GM21786 (cell line): Measurements from ENCODE around the gene PACSIN1.

Experiments used
- ATAC-seq: cut with Tn5 transposase; IDR thresholded peaks from one replicate; pipeline ENCODE4 v1.9.1; 2021; ENCODE audit not compliant: unreplicated experiment

Gene PACSIN1

GRCh38 chr6:34543421-34543820 is 77.5 kb downstream of the PACSIN1 start:
- no peak for ATAC-seq

- ATAC-seq: no peak
Measured at GRCh38 chr6:34544052-34544604, 78.3 kb downstream of the PACSIN1 start.

- no peak for ATAC-seq
Measured at GRCh38 chr6:34544776-34545471, 79.0 kb downstream of the PACSIN1 start.

DNA sequence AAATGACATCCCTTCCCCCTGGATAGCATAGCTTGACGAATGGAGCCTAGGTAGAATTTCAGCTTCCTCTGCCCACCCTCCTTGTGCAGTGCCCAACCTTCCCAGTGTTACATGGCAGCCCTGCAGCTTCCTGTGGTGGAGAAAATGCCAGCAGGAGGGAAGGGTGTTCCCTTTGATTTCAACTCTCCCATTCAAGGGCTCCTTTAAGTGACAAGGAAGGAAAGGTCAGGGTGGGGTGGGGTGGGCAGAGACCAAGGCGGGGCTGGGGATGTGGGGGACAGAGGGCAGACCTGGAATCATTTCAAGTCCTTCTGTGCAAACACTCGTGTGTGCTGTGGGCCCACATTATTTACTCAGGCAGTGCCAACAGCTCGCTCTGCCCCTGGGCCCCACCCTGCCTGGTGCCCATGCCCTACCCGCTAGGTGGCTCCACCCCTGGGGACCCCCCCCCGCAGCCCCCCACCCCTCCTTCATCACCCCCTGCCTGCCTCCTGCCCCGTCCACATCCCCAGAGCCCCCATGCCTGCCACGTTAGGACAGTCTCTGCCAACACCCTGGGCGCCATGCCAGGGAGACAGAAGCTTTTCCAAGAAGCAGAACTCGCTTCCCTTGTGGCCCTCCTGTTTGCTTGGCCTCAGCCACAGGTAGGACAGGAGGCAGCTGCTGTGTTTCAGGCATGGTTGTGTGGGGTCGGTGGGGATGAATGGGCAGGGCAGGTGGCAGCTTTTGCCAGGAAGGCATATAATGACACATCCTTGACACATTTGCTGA is 80.9 kb downstream of the PACSIN1 start:
- ATAC-seq: no peak

DNA sequence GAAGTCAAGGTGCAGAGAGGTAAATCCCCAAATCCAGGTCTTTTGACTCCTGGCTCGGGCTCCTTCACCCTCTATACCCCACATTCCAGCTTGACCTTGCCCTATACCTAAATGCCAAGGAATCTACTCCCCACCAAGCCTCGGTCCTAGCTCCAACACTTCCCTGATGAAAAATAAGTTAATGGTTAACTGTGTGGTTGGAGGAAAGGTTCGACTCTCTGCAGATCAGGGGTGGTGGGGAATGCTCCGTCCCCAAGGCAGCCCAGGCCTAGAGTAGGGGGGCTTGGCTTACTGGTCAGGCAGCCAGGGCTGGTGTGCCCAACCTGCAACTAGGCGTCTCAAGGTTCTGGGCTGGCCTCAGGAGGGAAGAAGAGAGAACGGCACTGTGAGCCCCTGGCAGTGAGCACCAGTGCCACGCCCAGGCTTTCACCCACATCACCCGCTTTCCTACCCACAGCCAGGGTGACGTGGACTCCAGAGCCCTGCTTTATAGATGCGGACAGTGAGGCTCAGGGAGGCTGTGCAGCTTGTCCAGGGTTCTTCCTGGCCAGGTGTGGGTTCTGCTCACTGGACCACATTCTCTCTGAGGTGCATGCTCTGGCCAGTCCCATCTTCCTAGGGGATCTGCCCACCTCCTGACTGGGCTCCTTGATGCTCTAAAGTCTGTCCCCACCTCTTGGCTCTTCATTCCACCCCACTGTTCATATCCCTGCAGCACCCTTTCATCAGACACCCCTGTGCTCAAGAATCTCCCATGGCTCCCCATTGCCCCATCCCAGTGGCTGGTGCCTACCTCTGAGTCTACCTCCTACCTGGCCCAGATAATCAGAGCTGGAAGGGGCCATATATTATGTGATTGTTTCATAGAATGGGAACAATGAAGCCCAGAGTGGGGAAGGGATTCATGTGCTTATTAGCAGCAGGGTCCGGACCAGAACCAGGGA is 82.1 kb downstream of the PACSIN1 start:
- no peak for ATAC-seq

GRCh38 chr6:34549026-34549803 is 83.3 kb downstream of the PACSIN1 start:
- ATAC-seq: no peak

GRCh38 chr6:34549804-34550202 is 83.9 kb downstream of the PACSIN1 start:
- ATAC-seq: no peak

DNA sequence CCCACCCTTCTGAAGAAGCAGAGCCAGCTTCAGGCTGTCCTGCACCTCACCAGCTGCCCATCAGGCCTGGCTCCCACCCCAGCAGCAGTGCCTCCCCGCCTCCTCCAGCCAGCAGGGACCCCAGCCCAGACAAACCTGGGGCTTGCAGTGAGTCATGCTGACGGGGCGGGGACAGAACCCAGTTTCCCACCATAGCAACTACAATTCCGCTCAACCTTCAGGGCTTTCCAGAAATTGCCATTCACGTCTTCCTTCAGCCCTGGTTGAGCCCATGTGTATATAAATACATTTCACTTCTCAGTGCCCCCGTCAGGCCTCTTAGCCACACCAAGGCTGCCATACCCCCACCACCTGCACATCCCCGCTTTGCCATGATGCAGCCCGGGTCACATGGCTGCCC is 85.8 kb downstream of the PACSIN1 start:
- ATAC-seq: no peak

- ATAC-seq: no peak
Measured at GRCh38 chr6:34552620-34553019, 86.7 kb downstream of the PACSIN1 start.

DNA sequence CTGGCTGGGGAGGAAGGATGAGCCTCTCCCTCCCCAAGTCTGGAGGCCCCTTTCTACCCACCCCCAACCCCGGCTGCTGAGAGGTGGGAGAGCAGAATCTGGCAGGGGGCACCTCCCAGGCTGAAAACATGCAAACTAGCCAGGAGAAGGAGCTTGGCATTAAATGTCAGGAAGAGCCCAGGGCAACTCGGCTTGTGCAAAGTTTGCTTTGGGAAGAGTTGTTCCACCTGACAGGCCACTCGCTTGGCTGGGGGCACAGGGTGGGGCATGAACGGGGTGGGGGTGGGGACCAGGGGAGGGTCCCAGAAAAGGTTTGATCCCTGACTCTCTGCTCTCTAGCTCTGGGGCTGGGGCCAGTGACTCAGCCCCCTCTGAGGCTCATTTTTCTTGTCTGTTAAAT is 87.3 kb downstream of the PACSIN1 start:
- ATAC-seq: no peak

DNA sequence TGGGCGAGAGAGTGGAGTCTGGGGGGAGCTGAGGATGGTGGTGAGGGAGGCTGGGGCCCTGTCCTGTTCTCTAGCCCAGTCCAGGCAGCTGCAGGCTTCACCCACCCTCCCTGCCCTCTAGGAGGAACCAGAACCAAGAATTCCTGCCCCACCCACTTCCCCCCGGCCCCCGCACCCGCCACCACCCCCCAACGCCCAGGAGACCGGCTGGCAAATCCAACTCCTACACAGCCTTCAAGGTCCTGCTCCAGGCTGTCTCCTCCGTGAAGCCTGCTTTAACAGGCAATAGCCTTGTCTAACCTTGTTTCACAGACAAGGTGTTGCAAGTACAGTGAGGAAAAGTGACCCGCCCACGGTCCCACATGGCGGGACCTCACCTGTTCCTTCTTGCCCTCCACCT is 87.9 kb downstream of the PACSIN1 start:
- no peak for ATAC-seq

DNA sequence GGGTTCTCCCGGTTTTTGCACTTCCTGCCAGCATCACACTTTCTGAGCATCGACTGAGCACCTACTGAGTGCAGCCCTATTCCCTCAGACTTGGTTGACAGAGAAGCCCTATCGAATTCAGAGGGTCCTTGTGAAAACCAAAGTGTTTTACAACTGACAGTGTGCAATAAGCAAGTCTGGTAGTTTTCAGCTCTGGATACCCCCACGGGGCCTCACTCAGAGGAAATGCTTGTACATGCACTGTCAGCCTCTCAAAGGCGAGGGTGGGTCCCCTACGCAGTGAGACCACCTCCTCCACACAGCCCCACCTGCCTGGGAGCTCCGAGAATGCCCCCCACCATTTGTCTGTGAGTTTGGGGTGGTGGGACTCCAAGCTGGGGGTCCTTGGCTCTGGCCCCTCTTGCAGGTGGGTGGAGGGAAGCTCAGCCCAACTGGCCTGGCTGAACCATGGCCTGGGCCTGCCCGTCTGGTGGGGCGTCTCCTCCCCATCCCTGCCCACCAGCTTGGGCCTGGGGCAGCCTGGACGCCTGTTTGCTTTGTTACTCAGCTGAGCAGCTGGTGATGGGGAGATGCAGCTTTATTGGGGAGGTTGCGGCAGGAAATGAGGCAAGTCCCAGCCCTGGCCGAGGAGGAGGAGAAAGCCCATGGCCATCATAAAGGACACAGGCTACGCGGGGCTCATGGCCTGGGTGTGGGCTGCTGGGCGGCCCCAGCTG is 88.6 kb downstream of the PACSIN1 start:
- ATAC-seq: no peak

- ATAC-seq: no peak
Measured at GRCh38 chr6:34555007-34555322, 89.1 kb downstream of the PACSIN1 start.

DNA sequence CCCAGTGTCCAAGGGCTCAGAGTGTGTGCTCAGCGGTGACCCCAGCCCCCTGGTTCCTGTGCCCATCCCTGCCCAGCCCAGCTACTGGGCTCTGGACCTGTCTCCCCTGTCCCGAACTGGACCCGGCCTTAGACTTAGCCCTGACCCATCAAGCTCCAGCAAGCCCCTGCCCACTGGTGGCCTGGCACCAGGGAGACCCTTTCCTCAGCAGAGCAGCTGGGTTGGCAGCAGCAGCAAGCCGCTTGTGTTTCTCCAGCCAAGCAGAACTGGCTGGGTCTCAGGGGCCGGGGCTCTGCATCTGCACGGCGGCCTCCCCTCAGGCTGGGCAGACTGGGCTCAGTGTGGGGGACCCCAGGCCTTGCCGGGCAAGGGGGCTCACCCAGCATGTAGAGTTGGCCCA is 89.5 kb downstream of the PACSIN1 start:
- no peak for ATAC-seq

DNA sequence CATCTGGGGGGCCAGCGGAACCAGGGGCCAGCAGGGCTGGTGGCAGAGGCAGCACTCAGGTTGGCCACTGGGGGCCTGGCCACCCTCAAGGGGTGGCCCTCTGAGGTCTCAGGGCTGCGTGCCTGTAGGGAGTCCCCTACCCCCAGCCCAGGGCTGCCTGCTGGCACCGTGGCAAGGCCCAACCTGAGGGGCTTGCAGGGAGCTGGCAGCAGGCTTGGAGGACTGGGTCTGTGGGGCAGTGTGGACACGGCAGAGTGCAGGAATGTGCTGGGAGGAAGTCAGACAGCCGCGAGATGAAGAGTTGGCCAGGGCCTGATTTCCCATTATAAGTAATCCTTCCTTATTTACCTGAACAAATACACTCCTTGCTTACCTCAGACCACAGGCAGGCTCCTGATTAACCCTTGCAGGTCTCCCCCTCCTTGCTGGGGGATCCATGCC is 90.2 kb downstream of the PACSIN1 start, which contains the start of gene SPDEF:
Gene SPDEF (minus strand): TSS at position 299 of the 441 bp plus-strand sequence. CDS start 11,874 bp downstream, outside the sequence.
- no peak for ATAC-seq

DNA sequence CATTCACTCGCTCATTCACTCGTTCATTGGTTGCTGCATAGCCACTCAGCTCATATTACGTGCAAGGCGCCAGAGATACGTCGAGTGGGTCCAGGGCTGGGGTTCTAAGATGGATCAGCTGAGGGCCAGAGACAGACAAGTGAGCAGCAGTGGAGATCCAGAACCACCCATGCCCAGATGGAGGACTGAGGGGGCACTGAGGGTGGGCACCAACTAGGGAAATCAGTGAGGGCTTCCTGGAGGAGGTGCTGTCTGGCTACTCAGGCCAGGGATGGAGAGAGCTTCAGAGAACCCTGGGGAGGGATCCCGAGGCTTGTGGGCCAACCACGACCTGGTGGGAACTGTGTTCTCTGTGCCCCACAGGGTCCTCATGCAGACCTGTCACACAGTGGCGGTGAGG is 90.6 kb downstream of the PACSIN1 start:
- no peak for ATAC-seq

GRCh38 chr6:34557228-34557627 is 91.4 kb downstream of the PACSIN1 start:
- no peak for ATAC-seq

DNA sequence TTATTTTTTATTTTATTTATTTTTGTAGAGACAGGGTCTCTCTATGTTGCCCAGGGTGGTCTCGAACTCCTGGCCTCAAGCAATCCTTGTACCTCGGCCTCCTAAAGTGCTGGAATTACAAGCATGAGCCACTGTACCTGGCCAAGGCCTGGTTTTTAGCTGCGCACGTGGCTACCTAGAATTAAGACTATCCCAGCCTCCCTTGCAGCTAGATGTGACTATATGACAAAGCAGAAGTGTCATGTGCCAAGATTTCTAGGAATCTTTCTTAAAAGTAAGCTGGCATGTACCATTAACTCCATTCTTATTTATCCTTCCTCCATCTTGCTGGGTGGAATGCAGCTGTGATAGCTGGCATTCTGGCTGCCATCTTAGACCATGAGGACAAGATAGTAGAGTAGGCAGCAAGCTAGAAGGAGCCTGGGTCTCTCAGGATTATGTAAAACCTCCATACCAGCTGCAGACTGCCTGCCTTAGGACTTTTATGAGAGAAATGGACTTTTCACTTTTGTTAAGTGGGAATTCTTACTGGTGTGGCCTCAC is 92.4 kb downstream of the PACSIN1 start:
- no peak for ATAC-seq

- no peak for ATAC-seq
Measured at GRCh38 chr6:34559651-34560365, 93.9 kb downstream of the PACSIN1 start.
